HEK293T (cell line): Measurements from ENCODE around the gene AQP7.
"Not testable (repeated sequence)": the region's sequence is repeated elsewhere in the genome, so short reads cannot be mapped to it uniquely, and the experiment has no call there.

Experiments
- CTCF ChIA-PET: fragments of 350-600 bp; formaldehyde crosslinking; extraction: SDS; loops from one replicate; lab custom pipeline; 2021; ENCODE audit warnings: antibody characterized with exemption, inconsistent platforms; lab: Yijun Ruan, JAX
- POLR2A ChIA-PET: fragments of 350-600 bp; formaldehyde crosslinking; extraction: SDS; loops from one replicate; lab custom pipeline; 2020; ENCODE audit warnings: antibody characterized with exemption, inconsistent platforms; lab: Yijun Ruan, JAX
- DNase-seq: peaks from one replicate; pipeline ENCODE4 v3.0.0; 2012; ENCODE audit warnings: mixed read lengths; ENCODE audit errors: extremely low spot score
- ARNT ChIP-seq: fragments of 450-650 bp; IDR thresholded peaks from 2 replicates; pipeline ENCODE4 v1.6.1; 2017; ENCODE audit warnings: mild to moderate bottlenecking
- BHLHE40 ChIP-seq: fragments of 450-650 bp; IDR thresholded peaks from 2 replicates; pipeline ENCODE4 v1.6.1; 2016; ENCODE audit warnings: mild to moderate bottlenecking, moderate library complexity, borderline replicate concordance
- CTBP1 ChIP-seq: fragments of 450-650 bp; IDR thresholded peaks from 2 replicates; pipeline ENCODE4 v1.6.1; 2016; ENCODE audit warnings: borderline replicate concordance
- ELF4 ChIP-seq: fragments of 450-650 bp; IDR thresholded peaks from 2 replicates; pipeline ENCODE4 v1.6.1; 2017; ENCODE audit warnings: antibody characterized with exemption
- FOXA1 ChIP-seq: fragments of 450-650 bp; IDR thresholded peaks from 2 replicates; pipeline ENCODE4 v1.6.1; 2016; ENCODE audit warnings: mild to moderate bottlenecking
- FOXK2 ChIP-seq: fragments of 450-650 bp; IDR thresholded peaks from 2 replicates; pipeline ENCODE4 v1.6.1; 2016; ENCODE audit warnings: mild to moderate bottlenecking
- FOXM1 ChIP-seq: fragments of 450-650 bp; IDR thresholded peaks from 2 replicates; pipeline ENCODE4 v1.6.1; 2017; ENCODE audit warnings: mild to moderate bottlenecking, borderline replicate concordance
- HDGF ChIP-seq: fragments of 450-650 bp; IDR thresholded peaks from 2 replicates; pipeline ENCODE4 v1.6.1; 2017; ENCODE audit warnings: antibody characterized with exemption, borderline replicate concordance
- L3MBTL2 ChIP-seq: fragments of 450-650 bp; conservative IDR thresholded peaks from 2 replicates; pipeline ENCODE4 v1.6.1; 2016; ENCODE audit warnings: mild to moderate bottlenecking
- LEF1 ChIP-seq: fragments of 450-650 bp; IDR thresholded peaks from 2 replicates; pipeline ENCODE4 v1.6.1; 2017; ENCODE audit warnings: mild to moderate bottlenecking, borderline replicate concordance
- NFRKB ChIP-seq: fragments of 450-650 bp; IDR thresholded peaks from 2 replicates; pipeline ENCODE4 v1.6.1; 2016; ENCODE audit warnings: mild to moderate bottlenecking, moderate library complexity
- PKNOX1 ChIP-seq: fragments of 450-650 bp; IDR thresholded peaks from 2 replicates; pipeline ENCODE4 v1.6.1; 2016
- SP1 ChIP-seq: fragments of 450-650 bp; IDR thresholded peaks from 2 replicates; pipeline ENCODE4 v1.6.1; 2017
- SUZ12 ChIP-seq: fragments of 450-650 bp; IDR thresholded peaks from 2 replicates; pipeline ENCODE4 v1.6.1; 2016; ENCODE audit warnings: mild to moderate bottlenecking
- TARDBP ChIP-seq: fragments of 450-650 bp; IDR thresholded peaks from 2 replicates; pipeline ENCODE4 v1.6.1; 2016
- ZNF384 ChIP-seq: fragments of 450-650 bp; IDR thresholded peaks from 2 replicates; pipeline ENCODE4 v1.6.1; 2016

AQP7 gene

GRCh38 chr9:33433871-33434270, 31.5 kb upstream of the AQP7 start:
- no peak for DNase-seq
- CTCF ChIA-PET = interaction anchor here (1.0 to 1.7 kb wide), 2 partner anchors 19 to 59 kb away, joined by 3 to 6 read pairs; no protein-coding TSS in a partner anchor
- TF ChIP-seq FOXK2 (no peak), SUZ12 (no peak), BHLHE40 (no peak), TARDBP (no peak), FOXM1 (no peak), L3MBTL2 (no peak), LEF1 (no peak), PKNOX1 (no peak), HDGF (no peak), ARNT (no peak), ELF4 (no peak), NFRKB (no peak), SP1 (no peak), CTBP1 (no peak), ZNF384 (no peak), FOXA1 (no peak)
- POLR2A ChIA-PET = no interaction called here

GRCh38 chr9:33431420-33431819, 29.1 kb upstream of the AQP7 start:
- no peak for DNase-seq
- CTCF ChIA-PET = no interaction called here
- POLR2A ChIA-PET = no interaction called here
- TF ChIP-seq L3MBTL2 (no peak), FOXA1 (no peak), HDGF (no peak), BHLHE40 (no peak), SUZ12 (no peak), ELF4 (no peak), NFRKB (no peak), ZNF384 (no peak), TARDBP (no peak), ARNT (no peak), FOXK2 (no peak), LEF1 (no peak), CTBP1 (no peak), PKNOX1 (no peak), SP1 (no peak), FOXM1 (no peak)

- DNase-seq = no peak
- ChIA-PET CTCF (no interaction called here), POLR2A (no interaction called here)
- TF ChIP-seq BHLHE40 (no peak), HDGF (no peak), L3MBTL2 (no peak), FOXK2 (no peak), ZNF384 (no peak), FOXA1 (no peak)
Observed at GRCh38 chr9:33430942-33431341, 28.6 kb upstream of the AQP7 start.

GRCh38 chr9:33429256-33429985, 27.1 kb upstream of the AQP7 start:
- ChIA-PET POLR2A (no interaction called here), CTCF (interaction anchor here (0.9 to 1.4 kb wide), 2 partner anchors 14 to 24 kb away, joined by 3 to 8 read pairs; no protein-coding TSS in a partner anchor)
- TF ChIP-seq L3MBTL2 = no peak
- no peak for TF ChIP-seq FOXA1
- no peak for TF ChIP-seq CTBP1
- no peak for TF ChIP-seq PKNOX1
- no peak for TF ChIP-seq FOXK2
- no peak for TF ChIP-seq FOXM1
- no peak for DNase-seq

- no peak for TF ChIP-seq CTBP1
- TF ChIP-seq ELF4 = no peak
- no peak for TF ChIP-seq LEF1
- TF ChIP-seq FOXM1 = no peak
- no peak for TF ChIP-seq NFRKB
- DNase-seq = no peak
- CTCF ChIA-PET = no interaction called here
- POLR2A ChIA-PET = no interaction called here
Observed at GRCh38 chr9:33426843-33427293, 24.5 kb upstream of the AQP7 start.

- POLR2A ChIA-PET = no interaction called here
- TF ChIP-seq CTBP1 = no peak
- no peak for TF ChIP-seq FOXM1
- TF ChIP-seq PKNOX1 = no peak
- TF ChIP-seq SUZ12 = no peak
- no peak for TF ChIP-seq ELF4
- TF ChIP-seq NFRKB = no peak
- TF ChIP-seq FOXK2 = no peak
- no peak for DNase-seq
- CTCF ChIA-PET = no interaction called here
Observed at GRCh38 chr9:33425128-33425533, 22.8 kb upstream of the AQP7 start.

- CTCF ChIA-PET, DNase-seq, POLR2A ChIA-PET: not testable (repeated sequence)
Observed at GRCh38 chr9:33424492-33424891, 22.1 kb upstream of the AQP7 start.

GRCh38 chr9:33424043-33424442, 21.7 kb upstream of the AQP7 start:
- CTCF ChIA-PET, DNase-seq, POLR2A ChIA-PET: not testable (repeated sequence)
